Thyroid gland (tissue), 4 donors: ENCODE results near the gene CGB7. TPM values are rescaled to one million over a fixed set of nuclear protein-coding genes. Genes with fewer than 3 reads are reported as not detected.
"Not testable (repeated sequence)": the region's sequence is repeated elsewhere in the genome, so short reads cannot be mapped to it uniquely, and the experiment has no call there.

Experiments
- DNase-seq, 2 donors: peaks; one replicate each; pipeline ENCODE4 v3.0.0-alpha.2; 2019
- H3K27ac ChIP-seq, 3 donors: fragments of 200-600 bp; sonication (generic); 1 replicate in 2 of 3; 2 replicates in 1 of 3; pipeline ENCODE4 v1.5.1; 2016 to 2019; ENCODE audit warnings: mild to moderate bottlenecking in 1 of 3, moderate library complexity in 1 of 3
- H3K27me3 ChIP-seq: fragments of 200-600 bp; sonication (generic); one replicate; pipeline ENCODE4 v1.5.1; 2019
- H3K36me3 ChIP-seq, 2 donors: fragments of 200-600 bp; sonication (generic); one replicate each; pipeline ENCODE4 v1.5.1; 2016 to 2019
- H3K4me1 ChIP-seq, 2 donors: fragments of 200-600 bp; sonication (generic); one replicate each; pipeline ENCODE4 v1.5.1; 2017 to 2019
- H3K4me3 ChIP-seq, 3 donors: fragments of 200-600 bp; sonication (generic); replicated peaks in 1 of 3; 1 replicate in 2 of 3; 2 replicates in 1 of 3; pipeline ENCODE4 v1.5.1; 2016; ENCODE audit warnings: mild to moderate bottlenecking in 1 of 3
- H3K9me3 ChIP-seq: fragments of 200-600 bp; sonication (generic); one replicate; pipeline ENCODE4 v1.5.1; 2017
- CTCF ChIP-seq, 6 experiments: fragments of 200-600 bp in 3 of 6; fragments of 450-650 bp in 3 of 6; sonication (generic) in 3 of 6; IDR thresholded peaks; one replicate each; pipeline ENCODE4 v1.5.1; 2016 to 2019; ENCODE audit warnings: antibody characterized with exemption in 6 of 6, mild to moderate bottlenecking in 2 of 6, inconsistent platforms in 1 of 6, moderate library complexity in 1 of 6
- WGBS, 2 donors: methylation state at CpG; one replicate each; pipeline ENCODE4 v1.1.5; 2017; 5-methylcytosine and 5-hydroxymethylcytosine counted together
- intact Hi-C: fragments of 100-400 bp; cut with DNase I; formaldehyde crosslinking; loops from one replicate; pipeline ENCODE4 v1.15.1; 2023
- total RNA-seq, 4 donors: library from RNA; depleted of rRNA; stranded (reverse); fragments of >200 nt; gene quantifications; one replicate each; pipeline ENCODE4 v1.2.3, GENCODE V29; 2016

Gene CGB7
- total RNA-seq, 4 donors from 2014 or later: not detected

GRCh38 chr19:49036815-49037214, 20.7 kb downstream of the CGB7 start, which contains the start of gene CGB1:
Gene CGB1 (minus strand): TSS chr19:49036895. CDS start chr19:49036711, 184 bp downstream.
- TF ChIP-seq CTCF (IDR thresholded peaks at IDR 0.05): peak in 1 of 6 experiments; percentile 9
- intact Hi-C loops, H3K9me3 ChIP-seq, H3K36me3 ChIP-seq, H3K27me3 ChIP-seq, H3K27ac ChIP-seq, H3K4me1 ChIP-seq, H3K4me3 ChIP-seq, DNase-seq: not testable (repeated sequence)
- WGBS, 2 donors: 56 to 61% methylated on average over 18 of the region's 18 CpGs

DNA sequence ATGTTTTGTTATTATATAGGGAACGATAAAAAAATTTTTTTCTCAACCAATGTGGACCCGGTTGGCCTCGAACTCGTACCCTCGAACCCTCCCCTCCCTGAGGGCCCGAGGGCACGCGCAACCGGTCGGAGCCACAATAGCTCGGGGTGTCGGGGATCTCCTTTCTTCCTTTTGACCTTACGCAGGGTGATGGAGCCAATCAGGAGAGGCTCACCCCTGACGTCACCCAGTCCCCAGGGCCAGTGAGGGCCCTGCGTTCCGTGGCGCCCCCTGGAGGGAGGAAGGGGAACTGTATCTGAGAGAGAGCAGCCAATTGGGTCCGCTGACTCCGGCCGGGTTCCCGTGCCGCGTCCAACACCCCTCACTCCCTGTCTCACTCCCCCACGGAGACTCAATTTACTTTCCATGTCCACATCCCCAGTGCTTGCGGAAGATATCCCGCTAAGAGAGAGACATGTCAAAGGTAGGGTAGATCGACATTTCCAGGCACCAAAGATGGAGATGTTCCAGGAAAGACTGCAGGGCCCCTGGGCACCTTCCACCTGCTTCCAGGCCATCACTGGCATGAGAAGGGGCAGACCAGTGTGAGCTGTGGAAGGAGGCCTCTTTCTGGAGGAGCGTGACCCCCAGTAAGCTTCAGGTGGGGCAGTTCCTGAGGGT, 25.8 kb downstream of the CGB7 start, which contains the start of gene CGB2:
CGB2 (plus strand) TSS at position 249 of the 660 bp plus-strand sequence; CDS start at position 455, 206 bp downstream.
- H3K27me3 ChIP-seq, H3K36me3 ChIP-seq, H3K27ac ChIP-seq, H3K4me3 ChIP-seq, H3K9me3 ChIP-seq, H3K4me1 ChIP-seq, intact Hi-C loops, DNase-seq: not testable (repeated sequence)
- WGBS, 2 donors: 21 to 34% methylated on average over 22 to 28 of the region's 28 CpGs

DNA sequence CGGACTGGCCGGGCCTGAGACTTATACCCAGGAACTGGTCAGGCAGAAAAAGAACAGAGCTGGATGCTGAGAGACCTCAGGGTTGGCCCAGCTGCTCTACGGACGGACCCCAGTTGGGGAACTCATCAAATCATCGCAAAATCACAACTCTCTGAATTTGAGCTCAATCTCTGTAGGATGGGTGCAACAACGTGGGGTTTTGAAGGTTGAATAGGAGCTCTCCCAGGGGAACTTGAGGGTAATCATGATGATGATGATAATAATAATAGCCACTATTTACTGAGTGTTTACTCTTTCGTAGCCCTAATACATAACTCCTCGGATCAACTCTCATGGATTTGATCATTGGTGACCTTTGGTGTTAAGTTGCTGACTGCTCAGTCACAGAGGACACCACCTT, 27.2 kb downstream of the CGB7 start:
- H3K4me3 ChIP-seq, DNase-seq, H3K27me3 ChIP-seq, intact Hi-C loops, H3K27ac ChIP-seq, H3K36me3 ChIP-seq, H3K4me1 ChIP-seq, H3K9me3 ChIP-seq: not testable (repeated sequence)
- 92 to 95% methylated on average over 4 to 7 of the region's 8 CpGs for WGBS, 2 donors

DNA sequence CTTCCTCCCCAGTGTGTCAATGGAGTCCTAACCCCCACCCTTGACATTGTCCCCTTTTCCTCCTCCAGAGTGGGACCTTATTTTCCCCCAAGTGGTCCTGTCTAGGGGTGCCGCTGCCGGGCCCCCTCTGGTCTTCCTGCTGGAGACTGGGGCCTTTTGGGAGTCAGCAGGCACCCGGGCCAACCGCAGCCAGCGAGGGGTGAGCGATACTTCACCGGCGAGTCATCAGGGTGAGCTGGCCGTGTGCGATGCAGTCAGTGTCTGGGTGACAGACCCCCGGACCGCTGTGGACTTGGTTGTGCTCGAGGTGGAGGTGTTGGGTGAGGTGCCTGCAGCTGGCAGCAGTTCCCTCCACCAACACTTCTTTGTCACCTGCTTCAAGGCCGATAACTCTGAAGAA, 27.8 kb downstream of the CGB7 start:
- H3K27me3 ChIP-seq, intact Hi-C loops, H3K4me1 ChIP-seq, H3K9me3 ChIP-seq, H3K36me3 ChIP-seq, DNase-seq, H3K4me3 ChIP-seq, H3K27ac ChIP-seq: not testable (repeated sequence)
- WGBS, 2 donors: 92 to 95% methylated on average over 8 to 11 of the region's 14 CpGs

DNA sequence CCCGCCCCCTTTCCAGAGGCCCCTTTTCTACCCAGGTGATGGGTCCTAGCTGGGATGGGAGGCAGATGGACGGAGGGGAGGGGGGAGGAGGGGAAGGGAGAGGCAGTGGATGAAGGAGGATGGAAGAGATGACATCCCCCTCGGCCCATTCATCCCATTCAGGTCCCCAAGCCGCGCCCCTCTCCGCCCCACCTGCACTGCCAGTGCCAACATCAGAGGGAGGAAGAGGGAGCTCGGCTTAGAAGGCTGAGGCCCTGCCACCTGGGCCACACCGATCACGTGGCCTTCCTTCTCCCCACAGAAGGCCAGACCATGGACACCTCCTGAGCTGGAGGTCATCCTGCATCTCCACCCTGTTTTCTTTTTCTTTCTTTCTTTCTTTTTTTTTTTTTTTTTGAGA, 28.9 kb downstream of the CGB7 start:
- H3K4me3 ChIP-seq, intact Hi-C loops, H3K27me3 ChIP-seq, H3K36me3 ChIP-seq, DNase-seq, H3K27ac ChIP-seq, H3K9me3 ChIP-seq, H3K4me1 ChIP-seq: not testable (repeated sequence)
- 79 to 83% methylated on average over 7 to 8 of the region's 9 CpGs for WGBS, 2 donors

- intact Hi-C loops, DNase-seq: not testable (repeated sequence)
- 82 to 88% methylated on average over 18 to 20 of the region's 23 CpGs for WGBS, 2 donors
These were observed 31.9 kb downstream of the CGB7 start for GRCh38 chr19:49025599-49025998.

GRCh38 chr19:49025088-49025487, 32.5 kb downstream of the CGB7 start:
- H3K27me3 ChIP-seq, intact Hi-C loops, DNase-seq, H3K4me1 ChIP-seq, H3K4me3 ChIP-seq, H3K9me3 ChIP-seq, H3K27ac ChIP-seq, H3K36me3 ChIP-seq: not testable (repeated sequence)
- WGBS, 2 donors: 70 to 88% methylated on average over 2 to 4 of the region's 6 CpGs

More at GRCh38 chr19:49025599-49025998, 31.9 kb downstream of the CGB7 start:
- H3K4me1 ChIP-seq, H3K27ac ChIP-seq, H3K9me3 ChIP-seq, H3K4me3 ChIP-seq, H3K36me3 ChIP-seq, H3K27me3 ChIP-seq: not testable (repeated sequence)

GRCh38 chr19:49024233-49024632, 33.3 kb downstream of the CGB7 start, which contains the start of gene CGB3:
Gene CGB3 (minus strand): TSS chr19:49024333. CDS start chr19:49023971, 362 bp downstream.
- WGBS, 2 donors: 53 to 87% methylated on average over 3 of the region's 15 CpGs
- H3K27me3 ChIP-seq, DNase-seq, H3K9me3 ChIP-seq, H3K4me1 ChIP-seq, H3K27ac ChIP-seq, intact Hi-C loops, H3K4me3 ChIP-seq, H3K36me3 ChIP-seq: not testable (repeated sequence)
